ENCODE results near the gene CNGA1.
"Not testable (repeated sequence)": the region's sequence is repeated elsewhere in the genome, so short reads cannot be mapped to it uniquely, and the experiment has no call there.

Gene CNGA1

GRCh38 chr4:47968847-47969246 lies 47.6 kb downstream of the CNGA1 start:
- no peak for DNase-seq (ENCODE audit: low read depth)

GRCh38 chr4:47954677-47955076 lies 61.8 kb downstream of the CNGA1 start:
- DNase-seq (ENCODE audit: low read depth) = no peak

GRCh38 chr4:47954245-47954644 lies 62.2 kb downstream of the CNGA1 start:
- no peak for DNase-seq (ENCODE audit: low read depth)

- no peak for DNase-seq (ENCODE audit: low read depth)
Observed at GRCh38 chr4:47945930-47946726, 70.4 kb downstream of the CNGA1 start.

GRCh38 chr4:47942081-47942819 lies 74.2 kb downstream of the CNGA1 start:
- DNase-seq (ENCODE audit: low read depth) = no peak

GRCh38 chr4:47939456-47939855 lies 77.0 kb downstream of the CNGA1 start:
- no peak for DNase-seq (ENCODE audit: low read depth)

GRCh38 chr4:47936336-47936735 lies 80.1 kb downstream of the CNGA1 start:
- DNase-seq (ENCODE audit: low read depth) = no peak

DNA sequence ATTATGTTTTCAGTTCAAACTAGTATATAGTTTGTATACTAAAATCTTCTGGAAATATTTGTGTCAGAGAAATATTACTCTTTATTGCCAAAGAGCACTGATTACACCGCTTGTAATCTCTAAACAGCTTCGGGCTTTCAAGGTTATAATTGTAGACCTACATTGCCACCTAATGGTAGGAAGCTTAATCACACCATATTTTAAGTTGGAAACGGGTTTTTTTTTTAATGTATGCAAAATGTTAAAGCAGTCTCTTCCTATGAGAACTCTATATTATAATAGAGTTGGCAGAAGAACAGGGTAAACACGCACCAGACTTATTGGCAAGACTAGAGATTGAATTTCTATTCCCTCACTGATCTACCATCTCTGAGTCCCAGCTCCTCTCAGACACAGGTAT lies 82.6 kb downstream of the CNGA1 start:
- DNase-seq (ENCODE audit: low read depth) = peak; percentile 45

DNA sequence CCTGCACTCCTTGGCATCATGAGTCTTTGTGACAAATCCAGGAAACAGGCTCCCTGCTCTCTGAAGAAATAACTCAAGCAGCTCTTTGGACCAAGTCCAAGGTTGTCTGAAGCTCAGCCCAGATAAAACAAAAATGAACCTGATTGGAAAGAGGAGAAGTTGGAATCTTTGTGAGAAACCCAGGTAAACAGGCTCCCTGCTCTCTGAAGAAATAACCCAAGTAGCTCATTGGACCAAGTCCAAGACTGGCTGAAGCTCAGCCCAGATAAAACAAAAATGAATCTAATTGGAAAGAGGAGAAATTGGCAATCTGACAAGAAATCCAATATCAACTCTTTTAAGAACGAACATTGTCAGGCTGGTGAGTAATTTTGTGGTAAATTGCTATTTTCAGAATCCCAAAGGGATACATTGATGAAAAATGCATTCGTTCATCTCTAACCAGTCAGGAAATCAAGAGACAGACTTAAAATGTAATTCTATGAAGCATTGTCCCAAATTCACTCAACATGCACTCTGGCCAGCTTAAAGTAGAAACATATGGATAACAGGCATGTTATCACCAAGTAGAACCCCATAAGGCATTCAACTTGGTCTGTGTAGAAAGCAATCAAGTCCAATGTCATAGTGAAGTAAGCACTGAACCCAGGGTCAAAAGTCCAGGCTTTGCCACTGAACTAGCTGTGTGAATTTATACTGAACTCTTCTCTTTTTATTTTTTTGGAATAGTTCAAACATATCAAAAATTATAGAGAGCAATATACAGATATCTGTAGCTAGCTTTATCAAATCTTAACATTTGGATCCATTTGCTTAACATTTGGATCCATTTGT lies 85.3 kb downstream of the CNGA1 start:
- peak; percentile 75 for DNase-seq (ENCODE audit: low read depth)

DNA sequence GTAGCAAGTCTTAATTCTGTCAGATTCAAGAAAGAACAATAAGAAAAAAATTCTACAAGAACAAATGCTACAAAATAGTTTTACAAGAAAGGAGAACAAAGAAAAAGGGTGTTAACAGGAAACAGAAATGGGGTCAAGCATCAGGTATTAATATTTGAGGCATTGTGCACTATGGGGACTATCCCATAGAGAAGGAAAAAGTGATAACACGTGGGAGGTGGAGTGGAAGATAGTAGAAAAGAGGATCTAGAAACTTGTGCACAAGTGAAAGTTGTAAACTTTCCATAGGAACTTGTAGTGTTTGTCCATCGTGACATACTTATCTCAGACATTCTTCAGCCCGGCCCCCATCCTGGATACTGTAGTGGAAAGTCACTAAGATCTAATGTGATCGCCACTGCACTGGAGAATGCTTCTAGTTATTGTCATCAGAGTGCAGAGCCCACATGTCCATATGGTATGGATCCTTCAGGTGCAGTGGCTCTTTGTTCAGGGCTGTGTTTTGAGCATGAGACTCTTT lies 86.7 kb downstream of the CNGA1 start:
- DNase-seq (ENCODE audit: low read depth) = no peak

- peak; percentile 24 for DNase-seq (ENCODE audit: low read depth)
Observed at GRCh38 chr4:47926667-47927258, 89.7 kb downstream of the CNGA1 start.

- not testable (repeated sequence) for DNase-seq (ENCODE audit: low read depth)
Observed at GRCh38 chr4:47923261-47923608, 93.2 kb downstream of the CNGA1 start.

- not testable (repeated sequence) for DNase-seq (ENCODE audit: low read depth)
Observed at GRCh38 chr4:47922436-47923260, 93.8 kb downstream of the CNGA1 start.

DNA sequence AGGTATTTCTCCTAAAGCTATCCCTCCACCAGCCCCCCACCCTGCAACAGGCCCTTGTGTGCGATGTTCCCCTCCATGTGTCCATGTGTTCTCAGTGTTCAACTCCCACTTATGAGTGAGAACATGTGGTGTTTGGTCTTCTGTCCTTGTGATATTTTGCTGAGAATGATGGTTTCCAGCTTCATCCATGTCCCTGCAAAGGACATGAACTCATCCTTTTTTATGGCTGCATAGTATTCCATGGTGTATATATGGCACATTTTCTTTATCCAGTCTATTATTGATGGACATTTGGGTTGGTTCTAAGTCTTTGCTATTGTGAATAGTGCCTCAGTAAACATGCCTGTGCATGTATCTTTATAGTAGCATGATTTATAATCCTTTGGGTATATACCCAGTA lies 99.3 kb downstream of the CNGA1 start:
- not testable (repeated sequence) for DNase-seq (ENCODE audit: low read depth)

GRCh38 chr4:47915378-47915777 lies 101.1 kb downstream of the CNGA1 start:
- DNase-seq (ENCODE audit: low read depth) = no peak

GRCh38 chr4:47914926-47915237 lies 101.6 kb downstream of the CNGA1 start:
- DNase-seq (ENCODE audit: low read depth) = no peak

DNA sequence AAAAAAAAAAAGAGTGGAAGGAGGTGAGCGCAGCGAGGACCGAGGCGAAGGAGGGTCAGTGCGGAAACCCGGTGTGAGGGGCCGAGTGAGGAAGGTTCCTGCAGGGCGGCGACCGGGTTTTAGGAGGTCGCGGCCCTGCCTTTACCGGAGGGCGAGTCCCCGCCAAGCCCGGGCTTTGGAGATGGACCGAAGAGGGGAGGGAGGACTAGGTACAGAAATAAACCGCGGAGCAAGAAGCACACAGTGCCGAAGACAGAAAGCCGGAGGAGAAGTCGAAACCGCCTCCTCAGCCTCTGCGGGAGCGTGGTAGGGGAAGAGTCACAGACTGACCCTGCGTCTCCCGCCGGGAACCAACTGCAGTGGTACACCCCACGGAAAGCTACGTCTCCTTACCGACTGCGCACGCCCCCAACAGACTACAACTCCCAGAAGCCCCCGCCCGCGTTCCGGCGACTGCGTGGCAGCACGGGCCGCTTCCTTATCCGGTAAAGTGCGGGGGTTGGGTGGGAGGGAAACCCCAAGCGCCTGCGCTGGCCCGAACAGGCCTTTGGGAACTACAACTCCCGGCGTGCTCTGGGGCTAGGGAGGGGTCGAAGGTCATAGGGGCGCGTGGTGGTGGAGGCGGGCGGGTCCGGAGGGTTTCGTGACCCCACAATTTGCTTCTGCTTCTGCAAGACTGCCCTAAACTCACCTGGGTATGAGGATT lies 102.1 kb downstream of the CNGA1 start, which contains the start of gene NFXL1:
Gene NFXL1 (minus strand): TSS at position 364 of the 706 bp plus-strand sequence. CDS start 380 bp downstream, outside the sequence.
- DNase-seq (ENCODE audit: low read depth) = peak; percentile 98

- DNase-seq (ENCODE audit: low read depth) = no peak
Observed at GRCh38 chr4:47913861-47914219, 102.6 kb downstream of the CNGA1 start.

- no peak for DNase-seq (ENCODE audit: low read depth)
Observed at GRCh38 chr4:47913330-47913729, 103.2 kb downstream of the CNGA1 start.

DNA sequence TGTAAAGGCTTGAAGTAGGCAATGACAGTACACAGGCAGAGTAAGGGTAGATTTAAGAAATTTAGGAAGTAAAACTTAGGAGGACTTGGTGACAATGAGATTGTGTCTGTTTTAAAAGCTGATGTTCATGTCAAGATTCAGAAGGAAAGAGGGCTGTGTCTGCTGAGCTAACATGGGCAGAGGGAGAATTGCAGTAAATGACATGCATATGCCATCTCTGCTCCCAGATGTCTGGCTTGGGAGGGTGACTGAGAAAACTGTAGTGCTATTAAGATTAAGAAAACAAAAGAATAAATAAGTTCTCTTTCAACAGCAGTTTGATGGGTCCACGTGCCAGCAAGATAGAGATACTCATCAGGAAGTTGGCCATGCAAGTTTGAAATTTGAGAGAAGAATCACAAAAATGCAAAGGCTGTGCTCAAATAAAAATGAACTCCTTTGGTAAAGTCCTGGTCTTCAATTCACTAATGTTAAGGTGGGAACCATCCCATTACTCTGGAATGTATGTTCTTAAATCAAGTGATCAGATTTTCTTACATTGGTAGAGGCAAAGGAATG lies 109.3 kb downstream of the CNGA1 start:
- peak; percentile 24 for DNase-seq (ENCODE audit: low read depth)
